GM21825 (cell line): Measurements from ENCODE around the gene ADAM17.
"Not testable (repeated sequence)": the region's sequence is repeated elsewhere in the genome, so short reads cannot be mapped to it uniquely, and the experiment has no call there.

ENCODE experiments used
- ATAC-seq: cut with Tn5 transposase; IDR thresholded peaks from one replicate; pipeline ENCODE4 v1.9.1; 2021; ENCODE audit warnings: mild to moderate bottlenecking, moderate library complexity; ENCODE audit not compliant: unreplicated experiment

Gene ADAM17

DNA sequence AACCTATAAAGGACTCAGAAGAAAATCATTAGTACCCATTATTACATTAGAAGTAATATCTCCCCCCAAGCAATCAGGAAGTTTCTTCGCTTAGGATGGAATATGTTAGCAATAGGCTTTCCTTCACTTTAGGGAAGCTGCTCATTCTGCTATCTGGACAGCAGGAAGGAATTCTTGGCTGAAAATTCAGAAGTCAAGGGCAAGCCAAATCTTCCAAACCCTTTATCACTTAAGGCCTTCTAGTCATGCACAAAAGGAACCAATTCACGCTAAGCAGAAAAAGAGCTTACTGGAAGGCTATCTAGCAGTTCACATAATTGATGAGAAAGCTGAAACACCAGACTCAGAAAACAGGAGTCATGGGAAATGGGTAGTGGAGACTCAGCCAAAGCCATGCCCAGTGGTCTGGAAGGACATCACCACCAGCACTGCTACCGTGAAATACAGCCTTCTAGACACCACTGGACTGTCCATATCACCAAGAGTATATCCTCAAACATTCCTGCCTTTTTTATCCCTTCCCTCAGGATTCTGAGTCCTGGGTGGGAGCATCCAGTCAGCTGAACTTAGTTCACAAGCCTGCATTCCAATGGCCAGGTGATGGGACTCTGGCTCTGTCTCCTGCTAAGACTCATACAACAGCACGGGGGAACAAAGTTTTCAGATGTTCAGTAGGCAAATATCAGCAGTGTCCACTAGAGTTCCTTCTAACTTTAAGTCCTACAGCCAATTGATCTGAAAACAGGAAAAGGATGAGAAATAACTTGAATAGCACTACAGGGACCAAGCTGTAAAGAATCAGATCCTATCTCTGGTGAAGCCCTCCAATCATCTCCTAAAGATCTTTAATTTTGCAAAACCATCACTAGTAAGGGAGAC is 14.8 kb upstream of the ADAM17 start:
- ATAC-seq, result no peak

- ATAC-seq, result no peak
These were observed 10.0 kb upstream of the ADAM17 start for GRCh38 chr2:9565436-9566153.

- no peak for ATAC-seq
These were observed 5.0 kb upstream of the ADAM17 start for GRCh38 chr2:9560628-9561027.

- ATAC-seq, result no peak
These were observed 3.3 kb upstream of the ADAM17 start for GRCh38 chr2:9558948-9559381.

- ATAC-seq, result peak; percentile 9
These were observed 602 bp upstream of the ADAM17 start for GRCh38 chr2:9556121-9556743.

DNA sequence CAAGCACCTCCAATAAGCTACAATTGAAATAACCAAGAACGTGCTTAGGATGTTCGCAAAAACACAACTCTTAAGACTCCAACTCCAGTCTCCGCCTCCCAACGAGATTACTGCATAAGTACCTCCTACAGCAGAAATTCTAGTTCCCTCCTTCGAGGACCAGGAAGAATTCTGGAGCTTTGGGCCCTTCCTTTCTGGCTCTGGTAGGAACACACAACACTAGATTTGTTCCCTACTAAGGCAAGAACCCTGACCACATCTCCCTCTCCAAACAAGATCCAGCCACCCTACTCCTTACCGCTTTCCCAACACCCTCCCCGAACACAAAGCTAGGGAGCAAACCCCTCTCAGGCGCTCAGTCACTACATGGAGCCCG is 721 bp downstream of the ADAM17 start:
- ATAC-seq, result no peak

GRCh38 chr2:9552219-9553178 is 3.1 kb downstream of the ADAM17 start:
- ATAC-seq, result no peak

DNA sequence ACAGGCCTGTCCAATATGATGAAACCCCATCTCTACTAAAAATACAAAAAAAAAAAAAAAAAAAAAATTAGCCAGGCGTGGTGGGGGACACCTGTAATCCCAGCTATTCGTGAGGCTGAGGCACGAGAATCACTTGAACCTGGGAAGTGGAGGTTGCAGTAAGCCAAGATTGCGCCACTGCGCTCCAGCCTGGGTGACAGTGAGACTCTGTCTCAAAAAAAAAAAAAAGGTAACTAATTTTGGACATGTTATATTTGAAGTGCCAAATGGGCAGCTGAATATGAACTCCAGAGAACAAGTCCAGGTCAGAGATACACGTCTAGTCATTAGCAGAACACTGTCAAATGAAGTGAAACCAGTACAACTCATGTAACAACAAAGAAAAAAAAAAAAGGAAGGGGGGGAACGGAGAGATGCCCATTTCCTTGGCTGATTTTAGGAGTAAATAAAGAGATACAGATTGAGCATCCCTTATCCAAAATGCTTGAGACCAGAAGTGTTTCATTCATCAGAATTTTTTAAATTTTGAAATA is 4.7 kb downstream of the ADAM17 start:
- ATAC-seq, result not testable (repeated sequence)

- ATAC-seq, result no peak
These were observed 6.2 kb downstream of the ADAM17 start for GRCh38 chr2:9549420-9549819.

DNA sequence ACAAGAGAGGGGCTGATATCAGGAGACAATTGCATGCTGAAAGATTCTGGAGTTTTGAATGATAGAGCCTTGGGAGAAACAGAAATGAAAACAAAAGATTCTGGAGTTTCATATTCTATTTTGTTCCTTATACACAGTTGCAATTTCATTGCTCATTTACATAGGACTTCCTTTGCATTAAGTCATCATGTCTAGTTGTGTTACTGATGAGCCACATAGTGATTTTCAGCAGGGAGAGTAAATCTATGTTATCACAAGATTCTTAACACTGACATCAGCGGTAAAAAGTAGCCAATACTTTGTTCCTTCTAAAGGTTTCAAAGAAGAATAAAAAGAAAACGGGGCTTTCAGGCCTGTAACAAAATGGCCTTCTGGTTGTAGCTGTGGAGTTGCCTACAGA is 7.1 kb downstream of the ADAM17 start:
- ATAC-seq, result peak; percentile 59

GRCh38 chr2:9547262-9547991 is 8.2 kb downstream of the ADAM17 start:
- ATAC-seq, result no peak

- ATAC-seq, result no peak
These were observed 10.1 kb downstream of the ADAM17 start for GRCh38 chr2:9545502-9545901.

GRCh38 chr2:9543557-9543956 is 12.1 kb downstream of the ADAM17 start:
- no peak for ATAC-seq

GRCh38 chr2:9539531-9539930 is 16.1 kb downstream of the ADAM17 start:
- no peak for ATAC-seq

DNA sequence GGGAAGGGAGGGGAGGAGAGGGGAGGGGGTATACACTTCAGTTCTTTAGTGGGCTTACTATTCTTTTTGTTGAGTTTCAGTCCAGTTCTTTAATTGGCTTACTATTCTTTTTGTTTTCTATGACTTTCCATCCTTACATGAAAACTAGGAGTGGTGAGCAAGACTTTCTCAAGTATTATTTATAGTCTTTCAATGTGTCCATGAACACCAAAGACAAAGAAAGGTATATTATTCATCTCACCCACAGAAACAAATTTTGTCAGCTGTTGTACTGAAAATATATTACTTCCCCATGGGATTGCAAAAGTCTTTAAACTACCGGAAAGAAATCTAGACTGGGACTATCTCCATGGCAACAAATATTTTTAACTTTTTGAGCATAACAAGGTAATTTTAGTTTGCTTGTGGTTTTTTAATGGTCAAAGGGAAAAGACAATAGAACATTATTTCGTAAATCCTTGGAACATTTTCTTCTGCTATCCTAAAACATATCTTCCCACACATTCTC is 17.6 kb downstream of the ADAM17 start:
- ATAC-seq, result no peak

- no peak for ATAC-seq
These were observed 19.1 kb downstream of the ADAM17 start for GRCh38 chr2:9536504-9536903.

- ATAC-seq, result no peak
These were observed 20.5 kb downstream of the ADAM17 start for GRCh38 chr2:9535177-9535576.

GRCh38 chr2:9533663-9534062 is 22.0 kb downstream of the ADAM17 start:
- no peak for ATAC-seq

GRCh38 chr2:9532421-9532820 is 23.2 kb downstream of the ADAM17 start:
- no peak for ATAC-seq
